ENCODE data around the gene TMEM179.

- TF ChIP-seq, protein P1, sequence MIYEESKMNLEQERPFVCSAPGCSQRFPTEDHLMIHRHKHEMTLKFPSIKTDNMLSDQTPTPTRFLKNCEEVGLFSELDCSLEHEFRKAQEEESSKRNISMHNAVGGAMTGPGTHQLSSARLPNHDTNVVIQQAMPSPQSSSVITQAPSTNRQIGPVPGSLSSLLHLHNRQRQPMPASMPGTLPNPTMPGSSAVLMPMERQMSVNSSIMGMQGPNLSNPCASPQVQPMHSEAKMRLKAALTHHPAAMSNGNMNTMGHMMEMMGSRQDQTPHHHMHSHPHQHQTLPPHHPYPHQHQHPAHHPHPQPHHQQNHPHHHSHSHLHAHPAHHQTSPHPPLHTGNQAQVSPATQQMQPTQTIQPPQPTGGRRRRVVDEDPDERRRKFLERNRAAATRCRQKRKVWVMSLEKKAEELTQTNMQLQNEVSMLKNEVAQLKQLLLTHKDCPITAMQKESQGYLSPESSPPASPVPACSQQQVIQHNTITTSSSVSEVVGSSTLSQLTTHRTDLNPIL (CRISPR knock-in tag; IDR thresholded peaks at IDR 0.05; ENCODE audit: low read depth) = no peak
- no peak for TF ChIP-seq ESRRG (CRISPR knock-in tag; IDR thresholded peaks at IDR 0.05)
- TF ChIP-seq TOX (CRISPR knock-in tag; IDR thresholded peaks at IDR 0.05; ENCODE audit: borderline replicate concordance) = no peak
- no peak for TF ChIP-seq SNAI2 (CRISPR knock-in tag; IDR thresholded peaks at IDR 0.05)
- no peak for TF ChIP-seq OSR1 (CRISPR knock-in tag; IDR thresholded peaks at IDR 0.05)
- TF ChIP-seq, protein P2, sequence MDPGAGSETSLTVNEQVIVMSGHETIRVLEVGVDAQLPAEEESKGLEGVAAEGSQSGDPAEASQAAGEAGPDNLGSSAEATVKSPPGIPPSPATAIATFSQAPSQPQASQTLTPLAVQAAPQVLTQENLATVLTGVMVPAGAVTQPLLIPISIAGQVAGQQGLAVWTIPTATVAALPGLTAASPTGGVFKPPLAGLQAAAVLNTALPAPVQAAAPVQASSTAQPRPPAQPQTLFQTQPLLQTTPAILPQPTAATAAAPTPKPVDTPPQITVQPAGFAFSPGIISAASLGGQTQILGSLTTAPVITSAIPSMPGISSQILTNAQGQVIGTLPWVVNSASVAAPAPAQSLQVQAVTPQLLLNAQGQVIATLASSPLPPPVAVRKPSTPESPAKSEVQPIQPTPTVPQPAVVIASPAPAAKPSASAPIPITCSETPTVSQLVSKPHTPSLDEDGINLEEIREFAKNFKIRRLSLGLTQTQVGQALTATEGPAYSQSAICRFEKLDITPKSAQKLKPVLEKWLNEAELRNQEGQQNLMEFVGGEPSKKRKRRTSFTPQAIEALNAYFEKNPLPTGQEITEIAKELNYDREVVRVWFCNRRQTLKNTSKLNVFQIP (CRISPR knock-in tag; IDR thresholded peaks at IDR 0.05; ENCODE audit: borderline replicate concordance, low read depth) = no peak
- TF ChIP-seq GLIS3 (CRISPR knock-in tag; IDR thresholded peaks at IDR 0.05) = no peak
- TF ChIP-seq ZNF70 (CRISPR knock-in tag; IDR thresholded peaks at IDR 0.05) = no peak
These were observed 45.4 kb downstream of the TMEM179 start for GRCh38 chr14:104559028-104559803.

Measured in SK-N-SH treated with all-trans-retinoic acid at 6 μM for 48 hours (cell line).